Measurements from ENCODE around the gene MMP24. TPM values are rescaled to one million over a fixed set of nuclear protein-coding genes. Genes with fewer than 3 reads are reported as not detected.

The MMP24 gene
- total RNA-seq, 2 experiments from 2014 or later: 0.08 to 0.20 TPM

GRCh38 chr20:35271904-35272303 lies 45.4 kb downstream of the MMP24 start:
- no peaks in the 10 kb centered on the region for H3K9me3 Mint-ChIP-seq
- DNase-seq: no peak
- no peak overlapping the region for H3K4me3 Mint-ChIP-seq
- H3K36me3 Mint-ChIP-seq: peaks cover 9% of the 10 kb centered on the region
- peaks cover 9% of the 10 kb centered on the region for H3K4me1 Mint-ChIP-seq
- POLR2A ChIA-PET: interaction anchor here (0.5 kb wide), 2 partner anchors 149 to 176 kb away, joined by 3 read pairs; no protein-coding TSS in a partner anchor
- ATAC-seq (ENCODE audit: low read depth): no peak
- H3K27ac Mint-ChIP-seq: no peak overlapping the region
- no peaks in the 10 kb centered on the region for H3K27me3 Mint-ChIP-seq

GRCh38 chr20:35273449-35274171 lies 47.1 kb downstream of the MMP24 start:
- POLR2A ChIA-PET: interaction anchor here (0.6 to 2.1 kb wide), 3 partner anchors 10 to 127 kb away, joined by 3 to 7 read pairs (median 4); partner anchors contain the start of genes EDEM2 and EIF6
- no peaks in the 10 kb centered on the region for H3K9me3 Mint-ChIP-seq
- no peaks in the 10 kb centered on the region for H3K27me3 Mint-ChIP-seq
- H3K27ac Mint-ChIP-seq: peak overlapping the region; percentile 12
- no peak overlapping the region for H3K4me3 Mint-ChIP-seq
- no peak for ATAC-seq (ENCODE audit: low read depth)
- DNase-seq: no peak
- peaks cover 9% of the 10 kb centered on the region for H3K36me3 Mint-ChIP-seq
- peaks cover 13% of the 10 kb centered on the region for H3K4me1 Mint-ChIP-seq

GRCh38 chr20:35274172-35275092 lies 47.9 kb downstream of the MMP24 start:
- ATAC-seq (ENCODE audit: low read depth) (no peak), DNase-seq (no peak)
- Mint-ChIP-seq H3K27me3 (no peaks in the 10 kb centered on the region), H3K4me3 (no peak overlapping the region), H3K36me3 (peaks cover 10% of the 10 kb centered on the region), H3K4me1 (peaks cover 13% of the 10 kb centered on the region), H3K27ac (no peak overlapping the region), H3K9me3 (no peaks in the 10 kb centered on the region)
- POLR2A ChIA-PET: interaction anchor here (1.2 to 2.1 kb wide), 3 partner anchors 10 to 128 kb away, joined by 3 to 7 read pairs (median 5); partner anchors contain the start of genes EDEM2 and EIF6

GRCh38 chr20:35275741-35276251 lies 49.3 kb downstream of the MMP24 start:
- Mint-ChIP-seq H3K36me3 (peaks cover 15% of the 10 kb centered on the region), H3K9me3 (no peaks in the 10 kb centered on the region), H3K27me3 (no peaks in the 10 kb centered on the region), H3K4me1 (peaks cover 13% of the 10 kb centered on the region), H3K27ac (peak overlapping the region; percentile 100), H3K4me3 (peak overlapping the region; percentile 100)
- POLR2A ChIA-PET: interaction anchor here (1.5 to 2.4 kb wide), 4 partner anchors 9 to 24 kb away, joined by 3 to 16 read pairs (median 6); partner anchors contain the start of gene EIF6
- DNase-seq (no peak), ATAC-seq (ENCODE audit: low read depth) (no peak)

GRCh38 chr20:35276408-35276807 lies 49.9 kb downstream of the MMP24 start:
- Mint-ChIP-seq H3K4me3 (peak overlapping the region; percentile 100), H3K36me3 (peaks cover 11% of the 10 kb centered on the region), H3K9me3 (no peaks in the 10 kb centered on the region), H3K4me1 (peaks cover 9% of the 10 kb centered on the region), H3K27me3 (no peaks in the 10 kb centered on the region), H3K27ac (peak overlapping the region; percentile 100)
- ATAC-seq (ENCODE audit: low read depth): no peak
- DNase-seq: no peak
- POLR2A ChIA-PET: interaction anchor here (0.8 to 2.4 kb wide), 4 partner anchors 8 to 25 kb away, joined by 3 to 16 read pairs (median 7); partner anchors contain the start of gene EIF6

- Mint-ChIP-seq H3K4me1 (peaks cover 10% of the 10 kb centered on the region), H3K27me3 (no peaks in the 10 kb centered on the region), H3K27ac (peak overlapping the region; percentile 100), H3K4me3 (peak overlapping the region; percentile 100), H3K36me3 (peaks cover 15% of the 10 kb centered on the region), H3K9me3 (no peaks in the 10 kb centered on the region)
- ATAC-seq (ENCODE audit: low read depth) (no peak), DNase-seq (no peak)
- POLR2A ChIA-PET: interaction anchor here (0.8 to 2.4 kb wide), 11 partner anchors 8 to 465 kb away, joined by 3 to 16 read pairs (median 7); partner anchors contain the start of genes CEP250, EDEM2, EIF6 and GGT7
These were observed 50.6 kb downstream of the MMP24 start for GRCh38 chr20:35277127-35277526.

- H3K36me3 Mint-ChIP-seq: peaks cover 17% of the 10 kb centered on the region
- POLR2A ChIA-PET: interaction anchor here (0.6 to 2.4 kb wide), 19 partner anchors 9 to 1723 kb away, joined by 3 to 16 read pairs (median 4); partner anchors contain the start of genes CEP250, EDEM2, GGT7 and RBM39
- peak within 1 kb of the TSS; percentile 100 for H3K27ac Mint-ChIP-seq
- H3K27me3 Mint-ChIP-seq: no peaks in the 10 kb centered on the region
- DNase-seq: peak; percentile 91
- peak within 1 kb of the TSS; percentile 100 for H3K4me3 Mint-ChIP-seq
- H3K9me3 Mint-ChIP-seq: no peaks in the 10 kb centered on the region
- H3K4me1 Mint-ChIP-seq: peaks cover 12% of the 10 kb centered on the region
- peak; percentile 91 for ATAC-seq (ENCODE audit: low read depth)
These were observed 51.3 kb downstream of the MMP24 start, which contains the start of gene MMP24OS for GRCh38 chr20:35277531-35278395. MMP24OS (minus strand) TSS chr20:35278122; CDS start chr20:35277929, 193 bp downstream.

GRCh38 chr20:35279040-35279439 lies 52.5 kb downstream of the MMP24 start:
- peak overlapping the region; percentile 93 for H3K27ac Mint-ChIP-seq
- DNase-seq (no peak), ATAC-seq (ENCODE audit: low read depth) (no peak)
- H3K4me1 Mint-ChIP-seq: peaks cover 19% of the 10 kb centered on the region
- H3K4me3 Mint-ChIP-seq: no peak overlapping the region
- no peaks in the 10 kb centered on the region for H3K27me3 Mint-ChIP-seq
- no peaks in the 10 kb centered on the region for H3K9me3 Mint-ChIP-seq
- peaks cover 17% of the 10 kb centered on the region for H3K36me3 Mint-ChIP-seq
- POLR2A ChIA-PET: interaction anchor here (1.3 kb wide), 1 partner anchor 176 kb away, joined by 3 read pairs; no protein-coding TSS in a partner anchor

GRCh38 chr20:35279533-35280174 lies 53.2 kb downstream of the MMP24 start:
- Mint-ChIP-seq H3K4me1 (peaks cover 19% of the 10 kb centered on the region), H3K27ac (peak overlapping the region; percentile 93), H3K4me3 (no peak overlapping the region), H3K9me3 (no peaks in the 10 kb centered on the region), H3K27me3 (no peaks in the 10 kb centered on the region), H3K36me3 (peaks cover 17% of the 10 kb centered on the region)
- no peak for ATAC-seq (ENCODE audit: low read depth)
- DNase-seq: no peak
- POLR2A ChIA-PET: interaction anchor here (1.3 kb wide), 1 partner anchor 175 kb away, joined by 3 read pairs; no protein-coding TSS in a partner anchor

GRCh38 chr20:35280523-35280922 lies 54.0 kb downstream of the MMP24 start:
- Mint-ChIP-seq H3K4me3 (no peak overlapping the region), H3K4me1 (peaks cover 25% of the 10 kb centered on the region), H3K27ac (no peak overlapping the region), H3K36me3 (peaks cover 17% of the 10 kb centered on the region), H3K27me3 (no peaks in the 10 kb centered on the region), H3K9me3 (no peaks in the 10 kb centered on the region)
- no peak for DNase-seq
- POLR2A ChIA-PET: interaction anchor here (0.7 kb wide), 1 partner anchor 21 kb away, joined by 3 read pairs; no protein-coding TSS in a partner anchor
- no peak for ATAC-seq (ENCODE audit: low read depth)

- H3K27me3 Mint-ChIP-seq: no peaks in the 10 kb centered on the region
- H3K4me1 Mint-ChIP-seq: peaks cover 27% of the 10 kb centered on the region
- H3K36me3 Mint-ChIP-seq: peaks cover 17% of the 10 kb centered on the region
- no peak overlapping the region for H3K27ac Mint-ChIP-seq
- H3K9me3 Mint-ChIP-seq: no peaks in the 10 kb centered on the region
- no peak overlapping the region for H3K4me3 Mint-ChIP-seq
- POLR2A ChIA-PET: no interaction called here
- DNase-seq (no peak), ATAC-seq (ENCODE audit: low read depth) (no peak)
These were observed 55.1 kb downstream of the MMP24 start for GRCh38 chr20:35281506-35282101.
